ENCODE results near the gene TMEM229A. TPM values are rescaled to one million over a fixed set of nuclear protein-coding genes. Genes with fewer than 3 reads are reported as not detected.

The TMEM229A gene
- total RNA-seq, 1 experiment from 2014 or later = 0.50 TPM

- H3K27me3 Mint-ChIP-seq (ENCODE audit: insufficient read depth, unreplicated experiment) = no peaks in the 10 kb centered on the region
- Histone ChIP-seq H3K4me1 (no peaks in the 10 kb centered on the region), H3K27me3 (replicated peaks; ENCODE audit: control insufficient read depth, insufficient read depth, low read length) (no peaks in the 10 kb centered on the region), H3K9me3 (no peaks in the 10 kb centered on the region), H3K36me3 (ENCODE audit: control insufficient read depth, insufficient read depth, low read length) (no peaks in the 10 kb centered on the region), H3K4me3 (ENCODE audit: low read depth, low read length) (no peak overlapping the region)
- POLR2A ChIA-PET = no interaction called here
- peaks cover 12% of the 10 kb centered on the region for H3K9me3 Mint-ChIP-seq (ENCODE audit: unreplicated experiment)
- intact Hi-C loops (cut with micrococcal nuclease; ENCODE audit: unreplicated experiment) = no loop called here
- DNase-seq = no peak
- BruUV-seq (replicated peaks) = no TSS peak
- TF ChIP-seq CTCF (IDR thresholded peaks at IDR 0.05; ENCODE audit: insufficient read depth in 1 of 2, low read depth in 1 of 2, low read length in 1 of 2, severe bottlenecking in 1 of 2, unreplicated experiment in 1 of 2) = no peak
- CTCF ChIA-PET = no interaction called here
- H3K36me3 Mint-ChIP-seq (ENCODE audit: insufficient read depth, unreplicated experiment) = no peaks in the 10 kb centered on the region
- no peak overlapping the region for H3K27ac Mint-ChIP-seq (ENCODE audit: unreplicated experiment)
- H3K4me3 Mint-ChIP-seq (ENCODE audit: unreplicated experiment) = no peak overlapping the region
- H3K4me1 Mint-ChIP-seq (ENCODE audit: low read depth, unreplicated experiment) = peaks cover 8% of the 10 kb centered on the region
Observed at GRCh38 chr7:123994449-123994848, 38.4 kb downstream of the TMEM229A start.

DNA sequence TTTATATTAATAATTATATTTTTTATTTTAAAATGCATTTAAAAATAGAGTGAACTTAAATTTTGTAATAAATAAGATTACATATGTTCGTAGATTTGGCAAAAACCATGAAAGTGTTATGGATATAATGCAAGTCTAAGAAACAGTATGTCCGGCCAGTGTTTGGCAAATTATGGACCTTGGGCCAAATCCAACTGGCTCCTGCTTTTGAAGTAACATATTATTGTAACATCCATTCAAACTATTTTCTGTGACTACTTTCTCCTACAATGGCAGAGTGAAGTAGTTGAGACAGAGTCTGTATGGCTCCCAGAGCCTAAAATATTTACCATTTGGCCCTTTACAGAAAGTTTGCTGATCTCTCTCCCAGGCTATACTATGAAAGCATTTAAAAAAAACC lies 38.9 kb downstream of the TMEM229A start:
- CTCF ChIA-PET = no interaction called here
- no TSS peak for BruUV-seq (replicated peaks)

DNA sequence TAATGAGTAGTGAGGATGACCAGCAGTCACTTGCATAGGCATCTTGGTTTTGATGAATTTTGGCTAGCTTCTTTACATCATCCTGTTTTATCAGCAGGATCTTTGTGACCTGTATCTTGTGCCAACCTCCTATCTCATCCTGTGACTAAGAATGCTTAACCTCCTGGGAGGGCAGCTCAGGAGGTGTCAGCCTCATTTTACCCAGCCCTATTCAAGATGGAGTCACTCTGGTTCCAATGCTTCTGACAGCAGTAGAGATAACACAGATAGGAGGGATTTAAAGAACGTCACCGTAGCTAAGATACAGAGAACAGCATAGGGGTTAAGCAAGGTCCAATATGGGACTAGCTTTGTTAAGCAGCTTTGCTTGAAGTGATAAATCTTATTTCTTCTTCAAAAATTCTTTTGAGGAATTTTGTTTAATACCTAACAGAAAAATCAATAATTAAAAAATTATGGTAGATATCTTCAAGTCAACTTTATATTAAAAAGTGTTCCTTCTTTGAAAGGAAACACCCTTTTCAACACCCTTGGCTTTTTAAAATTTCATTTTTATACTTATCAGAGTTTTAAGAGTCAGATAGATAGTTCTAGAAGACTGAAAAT lies 39.9 kb downstream of the TMEM229A start:
- H3K27me3 ChIP-seq (replicated peaks; ENCODE audit: control insufficient read depth, insufficient read depth, low read length) = no peaks in the 10 kb centered on the region
- TF ChIP-seq CTCF (IDR thresholded peaks at IDR 0.05; ENCODE audit: insufficient read depth in 1 of 2, low read depth in 1 of 2, low read length in 1 of 2, severe bottlenecking in 1 of 2, unreplicated experiment in 1 of 2) = no peak
- ChIA-PET CTCF (no interaction called here), POLR2A (no interaction called here)
- no peaks in the 10 kb centered on the region for H3K36me3 Mint-ChIP-seq (ENCODE audit: insufficient read depth, unreplicated experiment)
- H3K27me3 Mint-ChIP-seq (ENCODE audit: insufficient read depth, unreplicated experiment) = no peaks in the 10 kb centered on the region
- peaks cover 8% of the 10 kb centered on the region for H3K4me1 Mint-ChIP-seq (ENCODE audit: low read depth, unreplicated experiment)
- H3K36me3 ChIP-seq (ENCODE audit: control insufficient read depth, insufficient read depth, low read length) = no peaks in the 10 kb centered on the region
- no peak overlapping the region for H3K4me3 ChIP-seq (ENCODE audit: low read depth, low read length)
- intact Hi-C loops (cut with micrococcal nuclease; ENCODE audit: unreplicated experiment) = no loop called here
- no peak overlapping the region for H3K27ac Mint-ChIP-seq (ENCODE audit: unreplicated experiment)
- H3K4me1 ChIP-seq = peaks cover under 1% of the 10 kb centered on the region
- no peak overlapping the region for H3K4me3 Mint-ChIP-seq (ENCODE audit: unreplicated experiment)
- no TSS peak for BruUV-seq (replicated peaks)
- no peak for DNase-seq
- H3K9me3 ChIP-seq = no peaks in the 10 kb centered on the region
- H3K9me3 Mint-ChIP-seq (ENCODE audit: unreplicated experiment) = peaks cover 12% of the 10 kb centered on the region

More for the DNA sequence above, 38.9 kb downstream of the TMEM229A start:
- no peak for DNase-seq
- Histone ChIP-seq H3K27me3 (replicated peaks; ENCODE audit: control insufficient read depth, insufficient read depth, low read length) (no peaks in the 10 kb centered on the region), H3K4me3 (ENCODE audit: low read depth, low read length) (no peak overlapping the region), H3K36me3 (ENCODE audit: control insufficient read depth, insufficient read depth, low read length) (no peaks in the 10 kb centered on the region), H3K9me3 (no peaks in the 10 kb centered on the region), H3K4me1 (no peaks in the 10 kb centered on the region)
- H3K4me1 Mint-ChIP-seq (ENCODE audit: low read depth, unreplicated experiment) = peaks cover 8% of the 10 kb centered on the region
- H3K4me3 Mint-ChIP-seq (ENCODE audit: unreplicated experiment) = no peak overlapping the region
- H3K27ac Mint-ChIP-seq (ENCODE audit: unreplicated experiment) = no peak overlapping the region
- H3K27me3 Mint-ChIP-seq (ENCODE audit: insufficient read depth, unreplicated experiment) = no peaks in the 10 kb centered on the region
- H3K36me3 Mint-ChIP-seq (ENCODE audit: insufficient read depth, unreplicated experiment) = no peaks in the 10 kb centered on the region
- no peak for TF ChIP-seq CTCF (IDR thresholded peaks at IDR 0.05; ENCODE audit: insufficient read depth in 1 of 2, low read depth in 1 of 2, low read length in 1 of 2, severe bottlenecking in 1 of 2, unreplicated experiment in 1 of 2)
- POLR2A ChIA-PET = no interaction called here
- intact Hi-C loops (cut with micrococcal nuclease; ENCODE audit: unreplicated experiment) = no loop called here
- H3K9me3 Mint-ChIP-seq (ENCODE audit: unreplicated experiment) = peaks cover 12% of the 10 kb centered on the region
